Osteocyte (in vitro differentiated cells): ENCODE results near the gene ARHGAP22. TPM values are rescaled to one million over a fixed set of nuclear protein-coding genes. Genes with fewer than 3 reads are reported as not detected.
A peak's percentile ranks its signal among the peaks of the same experiment; 100 is the strongest.

ENCODE experiments used
- DNase-seq: peaks from one replicate; pipeline ENCODE4 v3.0.0; 2021; ENCODE audit warnings: mixed read lengths; ENCODE audit not compliant: unreplicated experiment; ENCODE audit errors: extremely low spot score
- H3K27ac Mint-ChIP-seq: one replicate; pipeline ENCODE4 v1.8.0; 2021; ENCODE audit warnings: mild to moderate bottlenecking, mixed read lengths; ENCODE audit not compliant: unreplicated experiment
- H3K27me3 Mint-ChIP-seq: one replicate; pipeline ENCODE4 v1.8.0; 2021; ENCODE audit warnings: mixed read lengths; ENCODE audit not compliant: unreplicated experiment
- H3K36me3 Mint-ChIP-seq: one replicate; pipeline ENCODE4 v1.8.0; 2021; ENCODE audit warnings: mixed read lengths; ENCODE audit not compliant: unreplicated experiment
- H3K4me1 Mint-ChIP-seq: one replicate; pipeline ENCODE4 v1.8.0; 2021; ENCODE audit warnings: mixed read lengths; ENCODE audit not compliant: unreplicated experiment
- H3K4me3 Mint-ChIP-seq: one replicate; pipeline ENCODE4 v1.8.0; 2021; ENCODE audit warnings: mild to moderate bottlenecking, moderate library complexity, mixed read lengths; ENCODE audit not compliant: unreplicated experiment
- H3K9me3 Mint-ChIP-seq: one replicate; pipeline ENCODE4 v1.8.0; 2021; ENCODE audit warnings: mixed read lengths; ENCODE audit not compliant: unreplicated experiment
- total RNA-seq: library from RNA; stranded (reverse); gene quantifications from 2 replicates; pipeline ENCODE4 v1.2.1, GENCODE V29; 2021
- TF ChIP-seq, protein P1 (sequence below): fragments of 200-600 bp; sonication (generic); IDR thresholded peaks from 2 replicates; pipeline ENCODE4 v1.5.0; 2021; ENCODE audit warnings: antibody characterized with exemption, mild to moderate bottlenecking, moderate library complexity

ARHGAP22 gene
- total RNA-seq, 1 donor from 2014 or later: 0.64 TPM

DNA sequence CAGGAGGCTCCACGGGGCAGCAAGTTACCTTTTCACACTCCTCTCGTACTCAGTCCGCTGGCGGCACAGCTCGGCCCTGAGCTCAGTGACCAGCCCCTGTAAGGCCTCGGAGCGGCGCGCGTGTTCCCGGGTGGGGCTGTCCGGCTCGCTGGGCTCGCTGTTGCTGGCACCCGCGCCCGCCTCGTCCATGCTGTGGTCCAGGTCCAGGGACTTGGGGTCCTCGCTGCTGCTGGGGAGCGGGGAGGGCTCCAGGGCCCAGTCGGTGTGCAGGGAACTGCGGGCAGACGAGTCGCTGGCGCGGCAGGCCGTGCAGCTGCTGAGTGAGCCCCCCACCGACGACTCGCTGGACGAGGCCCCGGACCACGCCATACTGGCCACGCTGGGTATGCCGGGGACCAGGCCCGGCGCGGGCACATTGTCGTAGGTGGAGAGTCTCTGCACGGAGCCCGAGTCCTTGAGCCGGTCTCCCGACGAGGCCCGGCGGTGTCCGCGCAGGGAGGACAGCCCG is 154.6 kb downstream of the ARHGAP22 start:
- no peaks in the 10 kb centered on the region for H3K9me3 Mint-ChIP-seq
- TF ChIP-seq, protein P1, sequence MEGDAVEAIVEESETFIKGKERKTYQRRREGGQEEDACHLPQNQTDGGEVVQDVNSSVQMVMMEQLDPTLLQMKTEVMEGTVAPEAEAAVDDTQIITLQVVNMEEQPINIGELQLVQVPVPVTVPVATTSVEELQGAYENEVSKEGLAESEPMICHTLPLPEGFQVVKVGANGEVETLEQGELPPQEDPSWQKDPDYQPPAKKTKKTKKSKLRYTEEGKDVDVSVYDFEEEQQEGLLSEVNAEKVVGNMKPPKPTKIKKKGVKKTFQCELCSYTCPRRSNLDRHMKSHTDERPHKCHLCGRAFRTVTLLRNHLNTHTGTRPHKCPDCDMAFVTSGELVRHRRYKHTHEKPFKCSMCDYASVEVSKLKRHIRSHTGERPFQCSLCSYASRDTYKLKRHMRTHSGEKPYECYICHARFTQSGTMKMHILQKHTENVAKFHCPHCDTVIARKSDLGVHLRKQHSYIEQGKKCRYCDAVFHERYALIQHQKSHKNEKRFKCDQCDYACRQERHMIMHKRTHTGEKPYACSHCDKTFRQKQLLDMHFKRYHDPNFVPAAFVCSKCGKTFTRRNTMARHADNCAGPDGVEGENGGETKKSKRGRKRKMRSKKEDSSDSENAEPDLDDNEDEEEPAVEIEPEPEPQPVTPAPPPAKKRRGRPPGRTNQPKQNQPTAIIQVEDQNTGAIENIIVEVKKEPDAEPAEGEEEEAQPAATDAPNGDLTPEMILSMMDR: no peak

DNA sequence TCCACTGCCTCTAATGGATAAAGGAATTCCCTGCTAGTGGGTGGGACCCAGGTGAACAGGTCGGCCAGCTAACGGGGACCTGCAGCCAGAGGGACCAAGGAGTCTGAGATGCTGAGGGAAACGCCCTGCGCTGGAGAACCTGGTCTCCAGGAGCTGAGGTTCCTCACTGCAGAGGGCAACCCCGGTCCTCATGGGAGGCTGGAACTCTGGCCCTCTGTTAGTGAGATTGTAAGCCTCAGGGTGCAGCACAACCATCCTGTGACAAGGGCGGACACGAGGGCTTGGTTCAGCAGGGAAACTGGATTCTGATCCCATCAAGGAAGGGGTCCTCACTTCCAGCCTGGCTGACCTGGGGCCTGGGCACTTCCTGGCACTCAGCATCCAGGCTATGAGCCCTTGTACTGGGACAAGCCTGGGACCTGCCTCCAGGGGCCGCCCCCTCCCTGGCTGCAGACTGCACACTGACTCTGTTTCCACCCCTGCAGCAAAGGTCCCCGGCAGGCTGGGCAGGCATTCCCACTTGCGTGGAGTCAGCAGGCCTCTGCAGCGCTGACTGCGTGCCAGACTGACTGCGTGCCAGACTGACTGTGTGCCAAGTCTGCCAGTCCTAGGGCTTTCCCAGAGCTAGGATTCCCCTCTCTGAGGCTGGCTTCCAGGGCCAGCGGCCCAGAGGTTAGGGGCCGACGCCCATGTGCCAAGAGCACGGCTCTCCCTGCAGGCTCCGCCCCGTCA is 155.2 kb downstream of the ARHGAP22 start:
- TF ChIP-seq, protein P1: no peak
- no peak for DNase-seq
- Mint-ChIP-seq H3K4me1 (peaks cover under 1% of the 10 kb centered on the region), H3K9me3 (no peaks in the 10 kb centered on the region), H3K36me3 (no peaks in the 10 kb centered on the region), H3K27ac (no peak overlapping the region), H3K4me3 (no peak overlapping the region), H3K27me3 (no peaks in the 10 kb centered on the region)

More for the DNA sequence above, 154.6 kb downstream of the ARHGAP22 start:
- H3K4me1 Mint-ChIP-seq: no peaks in the 10 kb centered on the region
- no peaks in the 10 kb centered on the region for H3K27me3 Mint-ChIP-seq
- no peak for DNase-seq
- no peaks in the 10 kb centered on the region for H3K36me3 Mint-ChIP-seq
- no peak overlapping the region for H3K27ac Mint-ChIP-seq
- H3K4me3 Mint-ChIP-seq: no peak overlapping the region

DNA sequence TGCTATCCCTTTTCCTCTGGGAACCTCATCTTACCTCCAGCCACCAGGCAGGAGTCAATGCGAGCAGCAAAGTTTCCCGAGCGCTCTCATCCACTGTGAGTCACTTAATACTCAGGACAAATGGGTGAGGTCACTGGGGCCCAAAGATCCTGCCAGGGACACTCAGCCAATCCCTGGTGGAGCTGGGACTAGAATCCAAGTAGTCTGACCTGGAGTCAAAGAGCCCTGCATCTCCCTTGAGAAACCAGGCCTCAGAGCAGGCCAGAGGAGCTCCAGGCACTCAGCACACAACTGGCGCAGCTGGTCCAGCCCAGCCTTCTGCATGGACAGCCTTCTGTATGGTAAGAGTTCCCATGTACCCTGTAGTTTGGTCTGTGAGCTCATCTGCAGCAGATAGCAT is 156.1 kb downstream of the ARHGAP22 start:
- Mint-ChIP-seq H3K4me3 (no peak overlapping the region), H3K9me3 (no peaks in the 10 kb centered on the region), H3K27ac (no peak overlapping the region), H3K27me3 (no peaks in the 10 kb centered on the region), H3K4me1 (peaks cover 10% of the 10 kb centered on the region), H3K36me3 (no peaks in the 10 kb centered on the region)
- TF ChIP-seq, protein P1: no peak
- no peak for DNase-seq

DNA sequence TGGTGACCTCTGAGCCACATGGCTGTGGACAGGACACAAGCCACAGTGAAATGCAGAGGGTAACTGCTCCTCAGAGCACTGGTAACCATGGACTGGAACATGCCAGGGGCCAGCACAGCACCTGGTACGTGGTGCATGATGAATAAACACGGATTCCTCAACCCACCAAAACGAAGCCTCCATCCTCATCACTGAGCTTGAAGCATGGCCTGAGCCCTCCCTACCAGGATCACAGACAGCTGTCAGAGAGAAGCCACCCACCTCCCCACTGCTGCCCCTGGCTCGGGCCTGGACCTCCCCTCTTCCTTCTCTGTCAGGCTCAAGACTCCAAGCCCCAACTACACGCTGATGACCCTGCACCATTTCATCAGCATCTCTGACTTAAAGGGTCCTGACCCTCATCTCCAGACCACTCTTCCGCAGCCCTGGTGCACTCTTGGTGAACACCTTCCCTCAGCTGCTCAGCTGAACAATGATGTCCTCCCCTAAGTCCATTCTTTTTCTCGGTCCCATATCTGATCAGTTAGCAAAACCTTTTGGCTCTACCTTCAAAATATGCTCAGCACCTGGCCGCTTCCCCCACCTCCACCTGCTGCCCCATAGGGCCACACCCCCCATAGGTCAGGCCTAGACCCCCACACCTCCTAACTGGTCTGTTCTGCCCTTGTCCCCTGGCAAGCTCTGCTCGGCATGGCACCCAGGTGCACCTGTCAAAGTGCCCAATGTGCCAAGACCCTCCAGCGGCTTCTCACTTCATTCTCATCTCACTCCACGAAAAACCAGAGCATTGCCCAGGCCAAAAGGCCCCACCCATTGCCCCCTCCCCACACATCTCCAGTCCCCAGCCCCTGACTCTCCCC is 157.3 kb downstream of the ARHGAP22 start:
- DNase-seq: peak; percentile 56
- H3K9me3 Mint-ChIP-seq: no peaks in the 10 kb centered on the region
- H3K27ac Mint-ChIP-seq: no peak overlapping the region
- TF ChIP-seq, protein P1: no peak
- H3K36me3 Mint-ChIP-seq: no peaks in the 10 kb centered on the region
- H3K27me3 Mint-ChIP-seq: no peaks in the 10 kb centered on the region
- H3K4me1 Mint-ChIP-seq: peaks cover 17% of the 10 kb centered on the region
- no peak overlapping the region for H3K4me3 Mint-ChIP-seq

DNA sequence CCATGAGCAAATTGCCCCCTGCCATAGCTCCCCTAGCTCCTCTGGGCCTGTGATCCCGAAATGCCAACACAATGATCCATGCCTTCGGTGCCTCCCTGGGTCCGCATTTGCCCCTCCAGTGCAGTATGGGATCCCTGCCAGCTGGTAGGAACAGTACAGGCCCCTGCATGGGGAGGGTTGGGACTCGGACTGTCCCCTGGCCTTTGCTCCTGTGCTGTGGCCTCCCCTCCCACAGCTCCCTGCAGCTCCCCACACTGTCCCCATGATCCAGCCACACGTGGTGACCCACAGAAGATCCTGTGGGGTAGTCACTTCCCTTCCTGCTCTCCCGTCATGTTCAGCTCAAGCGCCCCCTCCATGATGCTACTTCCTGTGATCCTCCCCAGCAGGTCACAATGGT is 158.1 kb downstream of the ARHGAP22 start:
- Mint-ChIP-seq H3K27ac (no peak overlapping the region), H3K36me3 (no peaks in the 10 kb centered on the region), H3K9me3 (no peaks in the 10 kb centered on the region), H3K4me1 (peaks cover 17% of the 10 kb centered on the region), H3K27me3 (no peaks in the 10 kb centered on the region), H3K4me3 (no peak overlapping the region)
- DNase-seq: peak; percentile 75
- TF ChIP-seq, protein P1: no peak
